Measurements from ENCODE around the gene DOCK8. TPM values are rescaled to one million over a fixed set of nuclear protein-coding genes. Genes with fewer than 3 reads are reported as not detected.

Gene DOCK8
- total RNA-seq, 1 experiment from 2014 or later = 1.4 TPM

DNA sequence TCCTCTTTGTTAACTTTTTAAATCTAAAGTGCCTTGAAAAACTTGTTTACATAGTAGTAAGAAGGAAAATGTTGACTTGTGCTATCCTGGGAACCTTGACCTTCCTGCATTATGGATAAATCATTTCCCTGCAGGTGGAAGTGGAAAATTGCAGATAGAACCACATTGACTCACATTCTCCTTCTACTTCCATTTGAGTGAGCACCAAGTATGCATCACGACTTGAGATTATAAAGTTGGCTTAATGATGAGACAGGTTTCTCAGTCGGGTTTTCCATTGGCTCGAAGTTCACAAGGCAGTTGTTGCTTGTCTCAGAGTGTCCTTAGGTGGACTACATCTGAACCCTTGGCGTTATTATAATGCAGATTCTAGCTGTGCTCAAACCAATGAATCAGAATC is 39.9 kb downstream of the DOCK8 start:
- H3K4me1 Mint-ChIP-seq = peaks cover 14 to 17% of the 10 kb centered on the region in 2 experiments
- Histone ChIP-seq H2BK12ac (ENCODE audit: insufficient read length, low read depth, low read length) (no peak overlapping the region), H3K4me1 (ENCODE audit: insufficient read depth, low read length) (peaks cover 2% of the 10 kb centered on the region; the same call in 1 of the 2 replicates), H3K56ac (ENCODE audit: insufficient read length, low read depth, low read length) (no peak overlapping the region), H3K14ac (ENCODE audit: insufficient read depth, low read length) (no peak overlapping the region), H4K20me1 (ENCODE audit: control insufficient read depth, insufficient read depth, insufficient read length) (no peaks in the 10 kb centered on the region), H3K4ac (ENCODE audit: low read depth, low read length) (no peak overlapping the region), H2AK5ac (ENCODE audit: insufficient read length, low read length) (no peak overlapping the region), H2BK20ac (ENCODE audit: low read depth, low read length, poor library complexity, severe bottlenecking) (no peak overlapping the region), H3T11ph (ENCODE audit: low read length) (no peak overlapping the region), H3K27ac (ENCODE audit: insufficient read length, low read depth, low read length) (no peak overlapping the region), H4K5ac (ENCODE audit: insufficient read length, low read depth, low read length) (no peak overlapping the region), H3K79me2 (ENCODE audit: insufficient read depth, low read length) (no peaks in the 10 kb centered on the region), H2AFZ (ENCODE audit: low read length) (no peak overlapping the region), H3K23ac (ENCODE audit: insufficient read length, low read depth, low read length) (no peak overlapping the region), H4K91ac (ENCODE audit: insufficient read length, low read depth, low read length) (no peak overlapping the region), H2BK5ac (ENCODE audit: insufficient read length, low read length) (no peak overlapping the region), H3K9me3 (ENCODE audit: control insufficient read depth, low read depth, low read length) (no peaks in the 10 kb centered on the region), H2BK15ac (ENCODE audit: low read depth, low read length) (no peak overlapping the region), H3K4me2 (ENCODE audit: insufficient read depth, insufficient read length, low read length) (no peak overlapping the region), H2BK120ac (ENCODE audit: low read depth, low read length, poor library complexity, severe bottlenecking) (no peak overlapping the region), H3K27me3 (ENCODE audit: insufficient read depth, low read length) (no peaks in the 10 kb centered on the region), H3K79me1 (ENCODE audit: insufficient read depth, low read depth, low read length, poor library complexity, severe bottlenecking) (no peaks in the 10 kb centered on the region), H3K23me2 (ENCODE audit: insufficient read length, low read depth, low read length, poor library complexity, severe bottlenecking) (no peaks in the 10 kb centered on the region), H3K9ac (ENCODE audit: extremely low read depth, insufficient read length, low read length) (no peak overlapping the region), H4K8ac (replicated peaks; ENCODE audit: insufficient read length, low read depth, low read length) (no peak overlapping the region), H3K18ac (ENCODE audit: insufficient read length, low read depth, low read length) (no peak overlapping the region)
- no peak for DNase-seq
- no peaks in the 10 kb centered on the region; a peak in 1 of 7 replicates for H3K36me3 Mint-ChIP-seq (ENCODE audit: insufficient read depth in 1 of 3, low read depth in 3 of 3)
- H3K4me3 Mint-ChIP-seq = no peak overlapping the region
- H3K27ac Mint-ChIP-seq = no peak overlapping the region; a peak in 1 of 7 replicates
- no peaks in the 10 kb centered on the region for H3K9me3 Mint-ChIP-seq
- WGBS (ENCODE audit: extremely low coverage, insufficient read length, low lambda C conversion rate) = no CpG with 5 or more reads among the region's 4 CpGs
- TF ChIP-seq, protein P1, sequence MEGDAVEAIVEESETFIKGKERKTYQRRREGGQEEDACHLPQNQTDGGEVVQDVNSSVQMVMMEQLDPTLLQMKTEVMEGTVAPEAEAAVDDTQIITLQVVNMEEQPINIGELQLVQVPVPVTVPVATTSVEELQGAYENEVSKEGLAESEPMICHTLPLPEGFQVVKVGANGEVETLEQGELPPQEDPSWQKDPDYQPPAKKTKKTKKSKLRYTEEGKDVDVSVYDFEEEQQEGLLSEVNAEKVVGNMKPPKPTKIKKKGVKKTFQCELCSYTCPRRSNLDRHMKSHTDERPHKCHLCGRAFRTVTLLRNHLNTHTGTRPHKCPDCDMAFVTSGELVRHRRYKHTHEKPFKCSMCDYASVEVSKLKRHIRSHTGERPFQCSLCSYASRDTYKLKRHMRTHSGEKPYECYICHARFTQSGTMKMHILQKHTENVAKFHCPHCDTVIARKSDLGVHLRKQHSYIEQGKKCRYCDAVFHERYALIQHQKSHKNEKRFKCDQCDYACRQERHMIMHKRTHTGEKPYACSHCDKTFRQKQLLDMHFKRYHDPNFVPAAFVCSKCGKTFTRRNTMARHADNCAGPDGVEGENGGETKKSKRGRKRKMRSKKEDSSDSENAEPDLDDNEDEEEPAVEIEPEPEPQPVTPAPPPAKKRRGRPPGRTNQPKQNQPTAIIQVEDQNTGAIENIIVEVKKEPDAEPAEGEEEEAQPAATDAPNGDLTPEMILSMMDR (conservative IDR thresholded peaks at IDR 0.05) = no peak
- H3K27me3 Mint-ChIP-seq (ENCODE audit: low read depth) = no peaks in the 10 kb centered on the region
